GF-D8 (cell line): ENCODE results near the gene HACD4.
A peak's percentile ranks its signal among the peaks of the same experiment; 100 is the strongest.

Source experiments
- DNase-seq: peaks from one replicate; lab custom pipeline; 2025; lab: John Stamatoyannopoulos, UW

The HACD4 gene

GRCh38 chr9:21031091-21031807, at the start of gene HACD4:
Gene HACD4 (minus strand): TSS chr9:21031640. CDS start chr9:21031590, 50 bp downstream.
- DNase-seq: peak; percentile 38

- no peak for DNase-seq
Measured at GRCh38 chr9:21080793-21081192, 49.4 kb upstream of the HACD4 start.

GRCh38 chr9:21078702-21079101, 47.3 kb upstream of the HACD4 start:
- DNase-seq: no peak

GRCh38 chr9:21077781-21078180, 46.3 kb upstream of the HACD4 start, which contains the start of gene IFNB1:
Gene IFNB1 (minus strand): TSS chr9:21077942. CDS start chr9:21077869, 73 bp downstream.
- no peak for DNase-seq

GRCh38 chr9:21075484-21075883, 44.0 kb upstream of the HACD4 start:
- DNase-seq: no peak

- DNase-seq: no peak
Measured at GRCh38 chr9:21070906-21071305, 39.5 kb upstream of the HACD4 start.

GRCh38 chr9:21070171-21070571, 38.7 kb upstream of the HACD4 start:
- peak; percentile 27 for DNase-seq

- peak; percentile 15 for DNase-seq
Measured at GRCh38 chr9:21060919-21061561, 29.6 kb upstream of the HACD4 start.

- DNase-seq: no peak
Measured at GRCh38 chr9:21056931-21057330, 25.5 kb upstream of the HACD4 start.

GRCh38 chr9:21053851-21054250, 22.4 kb upstream of the HACD4 start:
- no peak for DNase-seq

GRCh38 chr9:21047281-21047691, 15.8 kb upstream of the HACD4 start:
- DNase-seq: peak; percentile 74

- no peak for DNase-seq
Measured at GRCh38 chr9:21043841-21044240, 12.4 kb upstream of the HACD4 start.

- no peak for DNase-seq
Measured at GRCh38 chr9:21042466-21042865, 11.0 kb upstream of the HACD4 start.

GRCh38 chr9:21039302-21039701, 7.9 kb upstream of the HACD4 start:
- no peak for DNase-seq

- no peak for DNase-seq
Measured at GRCh38 chr9:21037278-21037677, 5.8 kb upstream of the HACD4 start.

GRCh38 chr9:21031808-21032183, 356 bp upstream of the HACD4 start:
- DNase-seq: no peak

GRCh38 chr9:21030389-21031035, 928 bp downstream of the HACD4 start:
- DNase-seq: peak; percentile 52

- DNase-seq: no peak
Measured at GRCh38 chr9:21029661-21030060, 1.8 kb downstream of the HACD4 start.

- DNase-seq: no peak
Measured at GRCh38 chr9:21028466-21028865, 3.0 kb downstream of the HACD4 start.

GRCh38 chr9:21027295-21027694, 4.1 kb downstream of the HACD4 start:
- no peak for DNase-seq

- peak; percentile 47 for DNase-seq
Measured at GRCh38 chr9:21023861-21024260, 7.6 kb downstream of the HACD4 start.

GRCh38 chr9:21018177-21018576, 13.3 kb downstream of the HACD4 start:
- DNase-seq: no peak
